ENCODE measurements around the gene MTOR. TPM values are rescaled to one million over a fixed set of nuclear protein-coding genes. Genes with fewer than 3 reads are reported as not detected.

Gene MTOR
- total RNA-seq, 1 donor from 2014 or later = 82.4 TPM

GRCh38 chr1:11256299-11256698, 6.1 kb downstream of the MTOR start:
- Mint-ChIP-seq H3K27ac (ENCODE audit: unreplicated experiment) (no peak overlapping the region), H3K27me3 (ENCODE audit: unreplicated experiment) (peaks cover 4% of the 10 kb centered on the region), H3K4me1 (ENCODE audit: low read depth, unreplicated experiment) (no peaks in the 10 kb centered on the region), H3K9me3 (ENCODE audit: unreplicated experiment) (peaks cover 3% of the 10 kb centered on the region), H3K36me3 (ENCODE audit: unreplicated experiment) (peaks cover 14% of the 10 kb centered on the region), H3K4me3 (ENCODE audit: unreplicated experiment) (no peak overlapping the region)
- no peak for DNase-seq
- no peak for TF ChIP-seq CTCF (IDR thresholded peaks at IDR 0.05; ENCODE audit: partially characterized antibody, unreplicated experiment)

- Mint-ChIP-seq H3K36me3 (ENCODE audit: unreplicated experiment) (peaks cover 26% of the 10 kb centered on the region), H3K27me3 (ENCODE audit: unreplicated experiment) (peaks cover 4% of the 10 kb centered on the region), H3K4me1 (ENCODE audit: low read depth, unreplicated experiment) (peaks cover 2% of the 10 kb centered on the region), H3K9me3 (ENCODE audit: unreplicated experiment) (peaks cover 5% of the 10 kb centered on the region), H3K4me3 (ENCODE audit: unreplicated experiment) (peak overlapping the region; percentile 50), H3K27ac (ENCODE audit: unreplicated experiment) (peak overlapping the region; percentile 12)
- no peak for DNase-seq
- no peak for TF ChIP-seq CTCF (IDR thresholded peaks at IDR 0.05; ENCODE audit: partially characterized antibody, unreplicated experiment)
Measured at GRCh38 chr1:11253226-11253625, 9.1 kb downstream of the MTOR start.

- H3K4me3 Mint-ChIP-seq (ENCODE audit: unreplicated experiment) = no peak overlapping the region
- no peak overlapping the region for H3K27ac Mint-ChIP-seq (ENCODE audit: unreplicated experiment)
- H3K9me3 Mint-ChIP-seq (ENCODE audit: unreplicated experiment) = peaks cover 5% of the 10 kb centered on the region
- DNase-seq = no peak
- peaks cover 26% of the 10 kb centered on the region for H3K36me3 Mint-ChIP-seq (ENCODE audit: unreplicated experiment)
- no peak for TF ChIP-seq CTCF (IDR thresholded peaks at IDR 0.05; ENCODE audit: partially characterized antibody, unreplicated experiment)
- H3K27me3 Mint-ChIP-seq (ENCODE audit: unreplicated experiment) = peaks cover 6% of the 10 kb centered on the region
- H3K4me1 Mint-ChIP-seq (ENCODE audit: low read depth, unreplicated experiment) = peaks cover 2% of the 10 kb centered on the region
Measured at GRCh38 chr1:11252538-11252937, 9.8 kb downstream of the MTOR start.

GRCh38 chr1:11248169-11248568, 14.2 kb downstream of the MTOR start:
- Mint-ChIP-seq H3K27ac (ENCODE audit: unreplicated experiment) (no peak overlapping the region), H3K36me3 (ENCODE audit: unreplicated experiment) (peaks cover 18% of the 10 kb centered on the region), H3K4me1 (ENCODE audit: low read depth, unreplicated experiment) (peaks cover 2% of the 10 kb centered on the region), H3K9me3 (ENCODE audit: unreplicated experiment) (peaks cover 5% of the 10 kb centered on the region), H3K27me3 (ENCODE audit: unreplicated experiment) (peaks cover 2% of the 10 kb centered on the region), H3K4me3 (ENCODE audit: unreplicated experiment) (no peak overlapping the region)
- no peak for TF ChIP-seq CTCF (IDR thresholded peaks at IDR 0.05; ENCODE audit: partially characterized antibody, unreplicated experiment)
- no peak for DNase-seq

GRCh38 chr1:11245904-11246719, 16.2 kb downstream of the MTOR start:
- DNase-seq = no peak
- no peak overlapping the region for H3K27ac Mint-ChIP-seq (ENCODE audit: unreplicated experiment)
- peaks cover 2% of the 10 kb centered on the region for H3K27me3 Mint-ChIP-seq (ENCODE audit: unreplicated experiment)
- no peak overlapping the region for H3K4me3 Mint-ChIP-seq (ENCODE audit: unreplicated experiment)
- H3K4me1 Mint-ChIP-seq (ENCODE audit: low read depth, unreplicated experiment) = peaks cover 2% of the 10 kb centered on the region
- H3K36me3 Mint-ChIP-seq (ENCODE audit: unreplicated experiment) = peaks cover 10% of the 10 kb centered on the region
- H3K9me3 Mint-ChIP-seq (ENCODE audit: unreplicated experiment) = peaks cover 5% of the 10 kb centered on the region
- no peak for TF ChIP-seq CTCF (IDR thresholded peaks at IDR 0.05; ENCODE audit: partially characterized antibody, unreplicated experiment)
